ENCODE results near the gene PRDX5. TPM values are rescaled to one million over a fixed set of nuclear protein-coding genes. Genes with fewer than 3 reads are reported as not detected.
A peak's percentile ranks its signal among the peaks of the same experiment; 100 is the strongest.

The PRDX5 gene
- total RNA-seq, 1 experiment from 2014 or later: 267 TPM

DNA sequence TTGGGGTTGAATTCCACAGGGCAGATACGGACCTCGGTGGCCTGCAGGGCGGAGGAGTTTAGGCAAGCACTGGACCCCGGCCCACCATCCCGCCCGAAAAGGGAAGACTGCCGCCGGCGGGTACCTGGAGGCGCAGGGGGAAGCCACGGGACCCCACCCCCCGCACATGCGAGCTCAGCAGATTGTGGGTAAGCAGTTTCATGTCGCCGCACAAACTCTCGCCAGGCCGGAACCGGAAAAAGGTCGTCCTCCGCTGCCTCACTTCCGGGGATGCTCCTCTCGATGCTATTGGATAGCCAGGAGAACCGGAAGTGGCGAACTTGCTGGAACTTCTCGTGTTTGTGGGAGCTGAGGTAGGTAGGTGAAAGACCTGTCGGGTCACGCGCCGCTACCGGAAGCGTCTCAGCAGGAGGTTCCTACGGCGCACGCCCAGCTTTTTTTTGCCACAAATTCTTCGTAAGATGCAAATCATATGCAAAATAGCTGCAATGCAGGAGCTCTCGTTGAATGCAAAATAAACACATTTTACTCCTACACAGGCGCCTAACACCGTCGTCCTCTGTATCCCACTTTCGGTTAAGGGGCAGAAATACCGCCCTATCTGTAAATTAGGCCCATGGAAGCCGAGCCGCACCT lies 478 bp upstream of the PRDX5 start, which contains the start of gene TRMT112:
TRMT112 (minus strand) TSS at position 235 of the 636 bp plus-strand sequence; CDS start at position 202, 33 bp downstream.
- H3K27ac ChIP-seq (ENCODE audit: low read depth, low read length): peak within 1 kb of the TSS; percentile 83
- H3K4me3 ChIP-seq (replicated peaks in 1 of 2; ENCODE audit: low read depth in 1 of 2, low read length in 2 of 2): peak within 1 kb of the TSS; percentile 80 to 84
- H3K27me3 ChIP-seq (ENCODE audit: insufficient read depth, low read length): no peaks in the 10 kb centered on the region
- peaks cover 37% of the 10 kb centered on the region for H3K79me2 ChIP-seq (ENCODE audit: insufficient read depth, low read length)
- POLR2A ChIA-PET: interaction anchor here (0.6 to 3.0 kb wide), 26 partner anchors 10 to 1768 kb away, joined by 3 to 77 read pairs (median 6); partner anchors contain the start of genes CATSPERZ, ESRRA, FKBP2 and PLCB3
- DNase-seq (ENCODE audit: low read depth, low spot score): peak; percentile 99
- no peak within 1 kb of the TSS for H2AFZ ChIP-seq (ENCODE audit: low read depth, low read length, poor library complexity, severe bottlenecking)
- intact Hi-C loops (cut with micrococcal nuclease): loop anchor here (1.0 kb wide), 3 partner anchors 14 to 42 kb away; partner anchors contain the start of gene RPS6KA4
- peak; percentile 76 for ATAC-seq
- peak within 1 kb of the TSS; percentile 77 for H3K4me2 ChIP-seq (ENCODE audit: low read length)
- H3K9me2 ChIP-seq (ENCODE audit: insufficient read depth): no peaks in the 10 kb centered on the region
- CTCF ChIA-PET: interaction anchor here (0.6 to 3.7 kb wide), 23 partner anchors 11 to 515 kb away, joined by 3 to 92 read pairs (median 5); partner anchors contain the start of genes BAD, ESRRA and FKBP2
- peaks cover 7 to 23% of the 10 kb centered on the region in 2 experiments; a peak in 2 of 4 replicates for H3K36me3 ChIP-seq (ENCODE audit: control insufficient read depth in 1 of 2, insufficient read depth in 2 of 2, low read length in 2 of 2)
- RAD21 ChIA-PET (ENCODE audit: low non-redundant PET in 1 of 2, low total read pairs in 2 of 2, uncharacterized antibody in 2 of 2, unreplicated experiment in 2 of 2): interaction anchor here (0.6 to 2.6 kb wide), 14 partner anchors 12 to 132 kb away, joined by 3 to 29 read pairs (median 4); partner anchors contain the start of gene ESRRA (in 2 of the 2)
- H3K9ac ChIP-seq (ENCODE audit: low read length): peak within 1 kb of the TSS; percentile 89
- no peaks in the 10 kb centered on the region for H3K9me3 ChIP-seq (ENCODE audit: control insufficient read depth in 1 of 2, insufficient read depth in 1 of 2, low read depth in 1 of 2, low read length in 2 of 2)
- no TSS peak for BruUV-seq (replicated peaks)
- TF ChIP-seq TCF7L2 (IDR thresholded peaks at IDR 0.05; ENCODE audit: borderline replicate concordance, extremely low read depth, insufficient read depth, insufficient read length) (peak; percentile 83), YY1 (IDR thresholded peaks at IDR 0.05; ENCODE audit: extremely low read depth, insufficient replicate concordance, low read depth, low read length) (peak; percentile 32), SP1 (IDR thresholded peaks at IDR 0.05; ENCODE audit: low read depth) (no peak), POLR2AphosphoS5 (IDR thresholded peaks at IDR 0.05; ENCODE audit: low read depth, low read length) (peak; percentile 83), POLR2A (IDR thresholded peaks at IDR 0.05; ENCODE audit: borderline replicate concordance, extremely low read depth, insufficient read depth, insufficient read length) (peak; percentile 70)
- TF ChIP-seq, protein P1, sequence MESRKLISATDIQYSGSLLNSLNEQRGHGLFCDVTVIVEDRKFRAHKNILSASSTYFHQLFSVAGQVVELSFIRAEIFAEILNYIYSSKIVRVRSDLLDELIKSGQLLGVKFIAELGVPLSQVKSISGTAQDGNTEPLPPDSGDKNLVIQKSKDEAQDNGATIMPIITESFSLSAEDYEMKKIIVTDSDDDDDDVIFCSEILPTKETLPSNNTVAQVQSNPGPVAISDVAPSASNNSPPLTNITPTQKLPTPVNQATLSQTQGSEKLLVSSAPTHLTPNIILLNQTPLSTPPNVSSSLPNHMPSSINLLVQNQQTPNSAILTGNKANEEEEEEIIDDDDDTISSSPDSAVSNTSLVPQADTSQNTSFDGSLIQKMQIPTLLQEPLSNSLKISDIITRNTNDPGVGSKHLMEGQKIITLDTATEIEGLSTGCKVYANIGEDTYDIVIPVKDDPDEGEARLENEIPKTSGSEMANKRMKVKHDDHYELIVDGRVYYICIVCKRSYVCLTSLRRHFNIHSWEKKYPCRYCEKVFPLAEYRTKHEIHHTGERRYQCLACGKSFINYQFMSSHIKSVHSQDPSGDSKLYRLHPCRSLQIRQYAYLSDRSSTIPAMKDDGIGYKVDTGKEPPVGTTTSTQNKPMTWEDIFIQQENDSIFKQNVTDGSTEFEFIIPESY (IDR thresholded peaks at IDR 0.05; ENCODE audit: extremely low read depth, insufficient replicate concordance, low read length): peak; percentile 52
- peaks cover 22 to 56% of the 10 kb centered on the region in 2 experiments for H3K4me1 ChIP-seq (ENCODE audit: control insufficient read depth in 1 of 2, insufficient read depth in 2 of 2, low read length in 2 of 2)
- H4K20me1 ChIP-seq (ENCODE audit: insufficient read depth): no peaks in the 10 kb centered on the region

All from HCT116 (cell line).